GM21360 (cell line): Measurements from ENCODE around the gene THOC3.
"Not testable (repeated sequence)": the region's sequence is repeated elsewhere in the genome, so short reads cannot be mapped to it uniquely, and the experiment has no call there.

Source experiments
- ATAC-seq: cut with Tn5 transposase; IDR thresholded peaks from one replicate; pipeline ENCODE4 v1.9.1; 2021; ENCODE audit warnings: mild to moderate bottlenecking, moderate library complexity; ENCODE audit not compliant: unreplicated experiment

Gene THOC3

GRCh38 chr5:175967471-175968372 lies at the start of gene THOC3:
TSS of gene THOC3 (minus strand) at chr5:175968315. CDS start at chr5:175968208, 107 bp downstream.
- peak; percentile 96 for ATAC-seq

- ATAC-seq: not testable (repeated sequence)
Observed at GRCh38 chr5:176017324-176017723, 49.2 kb upstream of the THOC3 start.

GRCh38 chr5:176014360-176014759 lies 46.2 kb upstream of the THOC3 start:
- ATAC-seq: not testable (repeated sequence)

- not testable (repeated sequence) for ATAC-seq
Observed at GRCh38 chr5:176011088-176011487, 43.0 kb upstream of the THOC3 start.

GRCh38 chr5:176010202-176010601 lies 42.1 kb upstream of the THOC3 start:
- ATAC-seq: not testable (repeated sequence)

GRCh38 chr5:176007220-176007619 lies 39.1 kb upstream of the THOC3 start:
- not testable (repeated sequence) for ATAC-seq

- not testable (repeated sequence) for ATAC-seq
Observed at GRCh38 chr5:176006819-176007218, 38.7 kb upstream of the THOC3 start.

- ATAC-seq: not testable (repeated sequence)
Observed at GRCh38 chr5:175997979-175998378, 29.9 kb upstream of the THOC3 start.

- ATAC-seq: not testable (repeated sequence)
Observed at GRCh38 chr5:175997495-175997894, 29.4 kb upstream of the THOC3 start.

- not testable (repeated sequence) for ATAC-seq
Observed at GRCh38 chr5:175996791-175997190, 28.7 kb upstream of the THOC3 start.

GRCh38 chr5:175995506-175995905 lies 27.4 kb upstream of the THOC3 start:
- not testable (repeated sequence) for ATAC-seq

- not testable (repeated sequence) for ATAC-seq
Observed at GRCh38 chr5:175979371-175979995, 11.4 kb upstream of the THOC3 start.

- ATAC-seq: peak; percentile 39
Observed at GRCh38 chr5:175968381-175968780, 266 bp upstream of the THOC3 start.

GRCh38 chr5:175962329-175962728 lies 5.8 kb downstream of the THOC3 start:
- not testable (repeated sequence) for ATAC-seq

- ATAC-seq: not testable (repeated sequence)
Observed at GRCh38 chr5:175960228-175960627, 7.9 kb downstream of the THOC3 start.

GRCh38 chr5:175958515-175958914 lies 9.6 kb downstream of the THOC3 start:
- ATAC-seq: not testable (repeated sequence)

- ATAC-seq: not testable (repeated sequence)
Observed at GRCh38 chr5:175954107-175954506, 14.0 kb downstream of the THOC3 start.

GRCh38 chr5:175952810-175953209 lies 15.3 kb downstream of the THOC3 start:
- not testable (repeated sequence) for ATAC-seq

- peak; percentile 54 for ATAC-seq
Observed at GRCh38 chr5:175951339-175951969, 16.7 kb downstream of the THOC3 start.

- ATAC-seq: not testable (repeated sequence)
Observed at GRCh38 chr5:175948329-175949108, 19.6 kb downstream of the THOC3 start.
